GM12878 (cell line): Measurements from ENCODE around the gene BBS10.

Experiments used
- CTCF ChIP-seq, 3 experiments: IDR thresholded peaks in 2 of 3; conservative IDR thresholded peaks in 1 of 3; 2 replicates each; pipeline ENCODE4 v1.5.1; 2011; ENCODE audit warnings: low read depth in 3 of 3, low read length in 3 of 3, mild to moderate bottlenecking in 3 of 3, control low read depth in 2 of 3, moderate library complexity in 2 of 3, inconsistent platforms in 1 of 3, mixed read lengths in 1 of 3; ENCODE audit not compliant: control insufficient read depth in 2 of 3, insufficient read depth in 1 of 3; ENCODE audit errors: extremely low read depth in 1 of 3
- DPF2 ChIP-seq: fragments of 450-650 bp; IDR thresholded peaks from 2 replicates; pipeline ENCODE4 v1.6.1; 2017; ENCODE audit warnings: mild to moderate bottlenecking
- IRF5 ChIP-seq: fragments of 450-650 bp; IDR thresholded peaks from 2 replicates; pipeline ENCODE4 v1.6.1; 2017; ENCODE audit warnings: borderline replicate concordance
- MAX ChIP-seq: IDR thresholded peaks from 2 replicates; pipeline ENCODE4 v1.6.1; 2012; ENCODE audit warnings: low read depth, low read length, improper control_type of control experiment
- NBN ChIP-seq: fragments of 450-650 bp; IDR thresholded peaks from 2 replicates; pipeline ENCODE4 v1.6.1; 2016
- NFYB ChIP-seq: IDR thresholded peaks from 2 replicates; pipeline ENCODE4 v1.6.1; 2011; ENCODE audit warnings: low read depth, mild to moderate bottlenecking, low read length, improper control_type of control experiment, moderate library complexity; ENCODE audit not compliant: insufficient read depth
- POLR2A ChIP-seq: IDR thresholded peaks from 2 replicates; pipeline ENCODE4 v1.6.1; 2011; ENCODE audit warnings: low read depth, mild to moderate bottlenecking, low read length
- POLR2AphosphoS5 ChIP-seq: IDR thresholded peaks from 2 replicates; pipeline ENCODE4 v1.6.1; 2011; ENCODE audit warnings: mild to moderate bottlenecking, low read length, inconsistent platforms
- SMC3 ChIP-seq: IDR thresholded peaks from 2 replicates; pipeline ENCODE4 v1.6.1; 2011; ENCODE audit warnings: low read length, improper control_type of control experiment, borderline replicate concordance

- TF ChIP-seq CTCF (IDR thresholded peaks at IDR 0.05 in 2 of 3, conservative IDR thresholded peaks at IDR 0.05 in 1 of 3; ENCODE audit: control insufficient read depth in 2 of 3, extremely low read depth in 1 of 3, insufficient read depth in 1 of 3, low read depth in 3 of 3, low read length in 3 of 3) (no peak), NFYB (no peak), IRF5 (no peak), NBN (no peak), MAX (no peak), POLR2AphosphoS5 (no peak), SMC3 (no peak), POLR2A (no peak), DPF2 (no peak)
Observed at GRCh38 chr12:76312315-76312714, 35.9 kb downstream of the BBS10 start.
